CD14-positive monocyte (primary cell): ENCODE results near the gene IL1F10. TPM values are rescaled to one million over a fixed set of nuclear protein-coding genes. Genes with fewer than 3 reads are reported as not detected.

ENCODE experiments used
- DNase-seq, 3 donors: peaks; one replicate each; pipeline ENCODE4 v3.0.0-alpha.2; 2011 to 2022
- H2AFZ ChIP-seq: 2 replicates; pipeline ENCODE4 v1.6.0; 2012; ENCODE audit warnings: mild to moderate bottlenecking, low read depth, low read length, inconsistent platforms; ENCODE audit not compliant: insufficient read depth, poor library complexity, severe bottlenecking
- H3K27ac ChIP-seq, 2 donors: 1 replicate in 1 of 2; 2 replicates in 1 of 2; pipeline ENCODE4 v1.5.1; 2012 to 2013; ENCODE audit warnings: low read length in 2 of 2, control low read depth in 1 of 2, inconsistent platforms in 1 of 2, low read depth in 1 of 2, mild to moderate bottlenecking in 1 of 2
- H3K27me3 ChIP-seq, 2 donors: one replicate each; pipeline versions ENCODE4 v1.6.0 to v1.6.1; 2011 to 2013; ENCODE audit warnings: low read length in 2 of 2; ENCODE audit not compliant: control insufficient read depth in 2 of 2, insufficient read depth in 2 of 2
- H3K36me3 ChIP-seq, 2 donors: replicated peaks in 1 of 2; 1 replicate in 1 of 2; 2 replicates in 1 of 2; pipeline versions ENCODE4 v1.5.1 to v1.6.1; 2012 to 2013; ENCODE audit warnings: low read length in 2 of 2, control low read depth in 1 of 2, inconsistent platforms in 1 of 2, mild to moderate bottlenecking in 1 of 2; ENCODE audit not compliant: insufficient read depth in 2 of 2, control insufficient read depth in 1 of 2
- H3K4me1 ChIP-seq, 2 donors: 1 replicate in 1 of 2; 2 replicates in 1 of 2; pipeline versions ENCODE4 v1.5.1 to v1.6.1; 2012 to 2013; ENCODE audit warnings: low read length in 2 of 2, control low read depth in 1 of 2, inconsistent platforms in 1 of 2, mild to moderate bottlenecking in 1 of 2, moderate library complexity in 1 of 2; ENCODE audit not compliant: insufficient read depth in 2 of 2, control insufficient read depth in 1 of 2
- H3K4me2 ChIP-seq: replicated peaks from 2 replicates; pipeline ENCODE3; 2012; ENCODE audit warnings: low read length, moderate library complexity, mild to moderate bottlenecking; ENCODE audit not compliant: poor library complexity, severe bottlenecking; ENCODE audit errors: extremely low read depth
- H3K4me3 ChIP-seq, 3 experiments: fragments of 200-600 bp in 1 of 3; sonication (generic) in 1 of 3; replicated peaks in 1 of 3; 1 replicate in 2 of 3; 2 replicates in 1 of 3; pipeline ENCODE4 v1.5.1; 2011 to 2013; ENCODE audit warnings: low read length in 3 of 3, mild to moderate bottlenecking in 3 of 3, control low read depth in 2 of 3, low read depth in 2 of 3, inconsistent platforms in 1 of 3, moderate library complexity in 1 of 3
- H3K79me2 ChIP-seq: 2 replicates; pipeline ENCODE4 v1.6.0; 2012; ENCODE audit warnings: mild to moderate bottlenecking, control low read depth, inconsistent platforms, low read length, moderate library complexity; ENCODE audit not compliant: insufficient read depth
- H3K9ac ChIP-seq: 2 replicates; pipeline ENCODE4 v1.6.0; 2017; ENCODE audit warnings: low read length, mild to moderate bottlenecking; ENCODE audit not compliant: insufficient read depth, poor library complexity, severe bottlenecking
- H3K9me3 ChIP-seq, 2 donors: replicated peaks in 1 of 2; 1 replicate in 1 of 2; 2 replicates in 1 of 2; pipeline versions ENCODE4 v1.5.1 to v1.6.1; 2012 to 2013; ENCODE audit warnings: low read length in 2 of 2, control low read depth in 1 of 2; ENCODE audit not compliant: control insufficient read depth in 1 of 2, insufficient read depth in 1 of 2
- H4K20me1 ChIP-seq: 2 replicates; pipeline ENCODE4 v1.6.0; 2012; ENCODE audit warnings: mild to moderate bottlenecking, low read length, control low read depth, moderate library complexity; ENCODE audit not compliant: insufficient read depth
- H3K27ac Mint-ChIP-seq, 7 donors: one replicate each; pipeline ENCODE4 v1.8.0; 2020; ENCODE audit warnings: mild to moderate bottlenecking in 7 of 7, mixed read lengths in 7 of 7, moderate library complexity in 6 of 7, inconsistent platforms in 2 of 7
- H3K27me3 Mint-ChIP-seq, 3 donors: one replicate each; pipeline ENCODE4 v1.8.0; 2021 to 2022; ENCODE audit warnings: low read depth in 3 of 3, mild to moderate bottlenecking in 3 of 3, mixed read lengths in 3 of 3, moderate library complexity in 3 of 3, inconsistent platforms in 1 of 3
- H3K36me3 Mint-ChIP-seq, 2 donors: one replicate each; pipeline ENCODE4 v1.8.0; 2020; ENCODE audit warnings: mixed read lengths in 2 of 2, inconsistent platforms in 1 of 2, mild to moderate bottlenecking in 1 of 2
- H3K4me1 Mint-ChIP-seq: one replicate; pipeline ENCODE4 v1.8.0; 2020; ENCODE audit warnings: mild to moderate bottlenecking, mixed read lengths
- H3K4me3 Mint-ChIP-seq, 2 donors: one replicate each; pipeline ENCODE4 v1.8.0; 2020; ENCODE audit warnings: mild to moderate bottlenecking in 2 of 2, mixed read lengths in 2 of 2, moderate library complexity in 1 of 2
- H3K9me3 Mint-ChIP-seq, 7 donors: one replicate each; pipeline ENCODE4 v1.8.0; 2020 to 2022; ENCODE audit warnings: mixed read lengths in 7 of 7, mild to moderate bottlenecking in 6 of 7, moderate library complexity in 6 of 7, inconsistent platforms in 2 of 7
- CTCF ChIP-seq: fragments of 200-600 bp; IDR thresholded peaks from one replicate; pipeline ENCODE4 v1.8.0; 2022; ENCODE audit warnings: antibody characterized with exemption, mild to moderate bottlenecking
- WGBS: methylation state at CpG from one replicate; pipeline ENCODE4 v1.1.5; 2013; ENCODE audit warnings: missing lambda C conversion rate; ENCODE audit not compliant: insufficient coverage; 5-methylcytosine and 5-hydroxymethylcytosine counted together
- intact Hi-C, 2 donors: fragments of 100-400 bp; cut with micrococcal nuclease; formaldehyde crosslinking; loops; one replicate each; pipeline versions ENCODE4 v1.15.0 to v1.15.1; 2023
- polyA plus RNA-seq, 3 donors: library from polyadenylated mRNA; depleted of rRNA in 1 of 3; unstranded in 2 of 3; stranded (reverse) in 1 of 3; fragments of 300-500 nt in 2 of 3; fragments of >200 nt in 1 of 3; fragmentation: Illumina TruSeq in 2 of 3; gene quantifications; 1 replicate in 2 of 3; 2 replicates in 1 of 3; pipeline ENCODE4 v1.2.3, GENCODE V29; 2012 to 2021

The IL1F10 gene
- polyA plus RNA-seq, 3 donors: not detected

GRCh38 chr2:113058998-113059960, 8.5 kb upstream of the IL1F10 start, which contains the start of gene IL36RN:
Gene IL36RN, plus strand, starts transcription at chr2:113059198. Its CDS starts 241 bp downstream, at chr2:113059439.
- Mint-ChIP-seq H3K27ac (no peak within 1 kb of the TSS), H3K4me1 (no peaks in the 10 kb centered on the region), H3K36me3 (no peaks in the 10 kb centered on the region), H3K9me3 (peaks cover 10 to 21% (median 18%) of the 10 kb centered on the region in 7 donors), H3K27me3 (peaks cover 2 to 5% (median 4%) of the 10 kb centered on the region in 3 donors), H3K4me3 (no peak within 1 kb of the TSS)
- Histone ChIP-seq H3K9me3 (peaks cover 0 to 8% of the 10 kb centered on the region in 2 donors), H3K36me3 (no peaks in the 10 kb centered on the region), H3K4me1 (no peaks in the 10 kb centered on the region), H3K27me3 (no peaks in the 10 kb centered on the region), H3K9ac (no peak within 1 kb of the TSS), H4K20me1 (no peaks in the 10 kb centered on the region), H3K4me3 (no peak within 1 kb of the TSS), H3K79me2 (no peaks in the 10 kb centered on the region), H3K27ac (no peak within 1 kb of the TSS), H3K4me2 (no peak within 1 kb of the TSS), H2AFZ (no peak within 1 kb of the TSS)
- intact Hi-C loops: no loop called here
- WGBS: 84% methylated on average over 13 of the region's 15 CpGs
- no peak for DNase-seq
- no peak for TF ChIP-seq CTCF

GRCh38 chr2:113060396-113060795, 7.4 kb upstream of the IL1F10 start:
- Mint-ChIP-seq H3K4me1 (no peaks in the 10 kb centered on the region), H3K27me3 (peaks cover 2 to 5% (median 2%) of the 10 kb centered on the region in 3 donors), H3K27ac (no peak overlapping the region), H3K4me3 (no peak overlapping the region), H3K9me3 (peaks cover 2 to 10% (median 9%) of the 10 kb centered on the region in 7 donors), H3K36me3 (no peaks in the 10 kb centered on the region)
- Histone ChIP-seq H3K4me1 (no peaks in the 10 kb centered on the region), H3K4me3 (no peak overlapping the region), H3K9ac (no peak overlapping the region), H3K79me2 (no peaks in the 10 kb centered on the region), H3K4me2 (no peak overlapping the region), H3K9me3 (no peaks in the 10 kb centered on the region), H3K27me3 (no peaks in the 10 kb centered on the region), H3K36me3 (no peaks in the 10 kb centered on the region), H3K27ac (no peak overlapping the region), H4K20me1 (no peaks in the 10 kb centered on the region), H2AFZ (no peak overlapping the region)
- TF ChIP-seq CTCF: no peak
- intact Hi-C loops: no loop called here
- DNase-seq: peak in 1 of 3 donors; percentile 35
- 89% methylated on average over 3 of the region's 4 CpGs for WGBS
